Muscle of leg (tissue), 11 donors: ENCODE measurements around the gene TRIM7. TPM values are rescaled to one million over a fixed set of nuclear protein-coding genes. Genes with fewer than 3 reads are reported as not detected.
"Not testable (repeated sequence)": the region's sequence is repeated elsewhere in the genome, so short reads cannot be mapped to it uniquely, and the experiment has no call there.

Source experiments
- DNase-seq: peaks from one replicate; pipeline ENCODE4 v3.0.0; 2013
- H3K27ac ChIP-seq: one replicate; pipeline ENCODE4 v1.5.1; 2013; ENCODE audit warnings: mild to moderate bottlenecking, low read length, control low read depth
- H3K27me3 ChIP-seq: one replicate; pipeline ENCODE4 v1.6.1; 2013; ENCODE audit warnings: low read length; ENCODE audit not compliant: control insufficient read depth, insufficient read depth
- H3K36me3 ChIP-seq: one replicate; pipeline ENCODE4 v1.6.1; 2013; ENCODE audit warnings: low read length; ENCODE audit not compliant: control insufficient read depth, insufficient read depth
- H3K4me1 ChIP-seq: one replicate; pipeline ENCODE4 v1.6.1; 2013; ENCODE audit warnings: low read length; ENCODE audit not compliant: control insufficient read depth, insufficient read depth
- H3K4me3 ChIP-seq: one replicate; pipeline ENCODE4 v1.5.1; 2013; ENCODE audit warnings: low read length, control low read depth
- H3K9me3 ChIP-seq: replicated peaks from 2 replicates; pipeline ENCODE4 v1.6.1; 2013; ENCODE audit warnings: low read depth, low read length; ENCODE audit not compliant: control insufficient read depth
- WGBS: methylation state at CpG from one replicate; pipeline ENCODE4 v1.1.5; 2013; ENCODE audit warnings: missing lambda C conversion rate; ENCODE audit not compliant: insufficient coverage; 5-methylcytosine and 5-hydroxymethylcytosine counted together
- polyA plus RNA-seq, 8 donors: library from polyadenylated mRNA; unstranded; fragments of 120-200 nt; gene quantifications; one replicate each; pipeline versions ENCODE4 v1.2.1 to v1.2.3, GENCODE V29; 2013; ENCODE audit warnings: inconsistent platforms in 1 of 8, low replicate concordance in 1 of 8; ENCODE audit not compliant: insufficient read length in 8 of 8, insufficient read depth in 1 of 8
- total RNA-seq: library from RNA; stranded (reverse); fragments of 120-200 nt; gene quantifications from one replicate; pipeline ENCODE4 v1.2.4, GENCODE V29; 2013

TRIM7 gene
- total and polyA plus RNA-seq, 9 donors: 7.7 to 22.0 (median 15.0) TPM

DNA sequence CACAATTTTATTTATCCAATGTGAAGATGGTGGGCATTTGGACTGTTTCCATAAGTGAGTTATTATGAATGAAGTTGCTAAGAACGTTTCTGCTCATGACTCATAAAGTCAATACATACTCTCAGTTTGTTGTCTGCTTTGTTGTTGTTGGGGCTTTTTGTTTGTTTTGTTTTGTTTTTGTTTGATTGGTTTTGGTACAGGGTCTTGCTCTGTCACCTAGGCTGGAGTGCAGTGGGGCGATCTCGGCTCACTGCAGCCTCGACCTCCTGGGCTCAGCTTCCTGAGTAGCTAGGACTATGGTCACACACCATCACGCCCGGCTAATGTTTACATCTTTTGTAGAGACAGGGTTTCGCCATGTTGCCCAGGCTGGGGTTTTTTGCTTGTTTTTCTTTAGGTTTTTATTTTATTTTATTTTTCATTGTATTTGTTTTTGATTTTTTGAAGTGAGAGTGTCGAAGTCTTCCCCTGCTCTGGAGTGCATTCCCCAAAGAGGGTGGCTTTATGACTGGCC, 18.0 kb downstream of the TRIM7 start:
- no peak overlapping the region for H3K4me3 ChIP-seq
- 80% methylated on average over 3 of the region's 8 CpGs for WGBS
- no peak overlapping the region for H3K27ac ChIP-seq
- peaks cover 3% of the 10 kb centered on the region for H3K27me3 ChIP-seq
- H3K36me3 ChIP-seq: no peaks in the 10 kb centered on the region
- H3K4me1 ChIP-seq: peaks cover 18% of the 10 kb centered on the region
- H3K9me3 ChIP-seq: no peaks in the 10 kb centered on the region
- DNase-seq: no peak

DNA sequence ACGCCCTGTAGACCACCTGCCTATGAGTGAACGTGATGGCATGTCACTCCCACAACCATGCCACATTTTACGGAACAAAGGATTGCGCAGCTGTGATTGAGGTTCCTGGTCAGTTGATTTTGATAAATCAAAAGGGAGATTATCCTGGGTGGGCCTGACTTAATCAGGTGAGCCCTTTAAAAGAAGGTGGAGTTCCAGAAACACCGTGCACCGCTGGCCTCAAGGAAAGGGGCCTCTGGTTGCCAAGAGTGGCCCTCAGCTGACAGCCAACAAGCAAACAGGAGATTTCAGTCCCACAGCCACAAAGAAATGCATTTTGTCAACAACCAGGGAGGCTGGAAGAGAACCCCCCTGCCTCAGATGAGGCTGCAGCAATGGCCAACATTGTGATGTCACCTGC, 19.0 kb downstream of the TRIM7 start:
- H3K4me3 ChIP-seq: no peak overlapping the region
- H3K9me3 ChIP-seq: no peaks in the 10 kb centered on the region
- H3K4me1 ChIP-seq: peaks cover 18% of the 10 kb centered on the region
- peaks cover 9% of the 10 kb centered on the region for H3K27me3 ChIP-seq
- DNase-seq: no peak
- 92% methylated on average over 4 of the region's 6 CpGs for WGBS
- no peak overlapping the region for H3K27ac ChIP-seq
- no peaks in the 10 kb centered on the region for H3K36me3 ChIP-seq

DNA sequence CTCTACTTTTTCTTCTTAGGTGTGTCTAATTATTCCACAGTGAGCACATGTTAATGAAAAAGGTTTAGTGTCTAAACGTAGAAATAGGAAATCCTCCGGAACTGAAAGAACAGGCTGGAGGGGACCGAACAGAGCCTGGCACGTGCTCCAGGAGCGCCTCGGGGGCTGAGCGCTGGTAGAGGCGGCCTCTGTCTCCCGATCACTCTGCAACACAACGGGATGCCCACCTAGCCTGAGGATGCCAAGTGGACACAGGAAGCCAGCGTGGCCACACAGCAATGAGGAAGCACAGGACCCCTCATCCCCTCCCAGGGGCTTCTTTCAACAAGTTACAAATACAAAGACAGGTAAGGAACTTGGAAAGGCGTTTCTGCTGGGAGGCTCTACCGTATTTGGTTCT, 19.4 kb downstream of the TRIM7 start:
- Histone ChIP-seq H3K36me3 (no peaks in the 10 kb centered on the region), H3K9me3 (no peaks in the 10 kb centered on the region), H3K27me3 (peaks cover 8% of the 10 kb centered on the region), H3K4me1 (peaks cover 16% of the 10 kb centered on the region), H3K27ac (no peak overlapping the region), H3K4me3 (no peak overlapping the region)
- no peak for DNase-seq
- 93% methylated on average over 9 of the region's 13 CpGs for WGBS

DNA sequence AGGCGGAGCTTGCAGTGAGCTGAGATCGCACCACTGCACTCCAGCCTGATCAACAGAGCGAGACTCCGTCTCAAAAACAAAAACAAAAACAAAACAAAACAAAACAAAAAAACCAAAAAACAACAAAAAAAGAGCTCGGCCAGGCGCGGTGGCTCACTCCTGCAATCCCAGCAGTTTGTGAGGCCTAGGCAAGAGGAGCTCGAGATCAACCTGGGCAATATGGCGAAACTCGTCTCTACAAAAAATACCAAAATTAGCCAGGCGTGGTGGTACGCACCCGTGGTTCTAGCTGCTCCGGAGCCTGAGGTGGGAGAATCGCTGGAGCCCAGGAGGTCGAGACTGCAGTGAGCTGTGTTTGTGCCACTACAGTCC, 20.2 kb downstream of the TRIM7 start:
- Histone ChIP-seq H3K27ac (no peak overlapping the region), H3K4me3 (no peak overlapping the region)
- 94% methylated on average over 11 of the region's 16 CpGs for WGBS

DNA sequence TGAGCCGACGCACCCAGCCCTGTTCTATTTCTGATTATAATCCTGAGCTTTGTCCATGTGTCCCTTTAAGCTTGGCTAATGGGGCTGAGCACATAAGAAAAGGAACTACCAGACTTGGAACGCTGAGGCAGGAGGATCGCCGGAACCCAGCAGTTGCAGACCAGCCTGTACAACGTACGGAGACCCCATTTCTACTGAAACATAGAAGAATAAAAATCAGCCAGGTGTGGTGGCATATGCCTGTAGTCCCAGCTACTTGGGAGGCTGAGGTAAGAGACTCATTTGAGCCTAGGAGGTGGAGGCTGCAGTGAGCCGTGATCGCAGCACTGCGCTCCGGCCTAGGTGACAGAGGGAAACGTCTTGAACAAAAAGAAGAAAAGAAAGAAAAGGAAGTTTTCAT, 22.3 kb downstream of the TRIM7 start:
- no CpG with 5 or more reads among the region's 12 CpGs for WGBS
- no peak for DNase-seq
- H3K27ac ChIP-seq: no peak overlapping the region

More for the DNA sequence above, 20.2 kb downstream of the TRIM7 start:
- Histone ChIP-seq H3K36me3 (no peaks in the 10 kb centered on the region), H3K27me3 (peaks cover 6% of the 10 kb centered on the region), H3K4me1 (peaks cover 8% of the 10 kb centered on the region), H3K9me3 (no peaks in the 10 kb centered on the region)
- no peak for DNase-seq

DNA sequence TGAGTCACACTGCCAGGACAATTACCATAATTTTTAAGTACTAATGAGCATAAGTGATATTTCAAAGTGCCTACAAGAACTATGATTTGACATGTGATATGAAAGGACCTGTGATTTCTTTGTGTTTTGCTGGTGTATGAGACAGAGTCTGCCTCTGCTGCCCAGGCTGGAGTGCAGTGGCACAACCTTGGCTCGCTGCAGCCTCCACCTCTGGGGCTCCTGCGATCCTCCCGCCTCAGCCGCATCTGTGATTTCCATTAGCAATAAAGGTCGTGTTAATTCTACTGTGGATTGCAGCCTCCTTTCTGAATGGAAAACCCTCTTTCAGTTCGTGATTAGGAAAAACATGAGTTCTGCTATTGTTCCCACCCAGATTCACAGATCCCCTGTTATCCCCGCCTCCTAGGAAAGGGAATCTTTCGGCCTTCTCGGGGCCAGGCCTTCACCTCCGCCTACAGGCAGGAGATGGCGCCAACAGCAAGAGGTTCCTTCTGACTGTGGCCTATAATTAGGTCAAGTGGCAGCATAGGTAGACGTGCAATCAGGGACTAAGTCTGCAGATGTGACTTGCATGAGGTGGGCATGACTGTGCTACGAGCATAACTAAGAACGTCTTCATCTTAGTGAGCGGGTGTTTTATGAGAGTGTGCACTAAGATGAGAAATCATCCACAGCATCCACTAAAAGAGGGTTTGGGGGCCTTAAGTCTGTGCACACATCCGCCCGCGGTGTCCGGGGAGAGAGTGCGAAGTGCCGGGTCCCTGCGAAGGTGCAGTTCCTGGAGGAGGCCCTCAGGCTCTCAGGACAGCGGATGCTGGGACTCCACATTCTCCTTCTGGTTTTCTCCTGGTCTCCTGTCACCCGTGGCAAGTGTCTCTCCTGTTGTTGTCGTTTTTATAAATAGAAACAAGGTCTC, 23.1 kb downstream of the TRIM7 start:
- DNase-seq: peak; percentile 71
- H3K4me3 ChIP-seq: no peak overlapping the region
- peaks cover 11% of the 10 kb centered on the region for H3K27me3 ChIP-seq
- no peaks in the 10 kb centered on the region for H3K9me3 ChIP-seq
- no peaks in the 10 kb centered on the region for H3K36me3 ChIP-seq
- no peaks in the 10 kb centered on the region for H3K4me1 ChIP-seq
- WGBS: 59% methylated on average over 15 of the region's 25 CpGs
- no peak overlapping the region for H3K27ac ChIP-seq

More for the DNA sequence above, 22.3 kb downstream of the TRIM7 start:
- Histone ChIP-seq H3K9me3 (no peaks in the 10 kb centered on the region), H3K27me3 (peaks cover 6% of the 10 kb centered on the region), H3K36me3 (no peaks in the 10 kb centered on the region), H3K4me3 (no peak overlapping the region), H3K4me1 (peaks cover 2% of the 10 kb centered on the region)

DNA sequence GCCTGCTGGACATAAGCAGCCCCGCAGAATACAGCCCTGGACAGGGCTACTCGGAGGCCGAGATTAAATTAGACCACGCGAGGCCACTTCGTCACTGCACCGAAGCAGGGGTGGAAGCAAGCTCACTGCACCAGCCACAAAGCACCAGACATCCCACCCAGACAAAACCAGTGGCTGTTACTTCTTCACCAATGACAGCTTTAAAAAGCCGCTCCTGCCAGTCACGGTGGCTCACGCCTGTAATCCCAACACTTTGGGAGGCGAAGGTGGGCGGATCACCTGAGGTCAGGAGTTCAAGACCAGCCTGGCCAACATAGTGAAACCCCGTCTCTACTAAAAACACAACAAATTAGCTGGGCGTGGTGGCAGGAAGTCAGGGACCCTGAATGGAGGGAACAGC, 27.4 kb downstream of the TRIM7 start:
- H3K4me1 ChIP-seq, H3K36me3 ChIP-seq, H3K9me3 ChIP-seq, DNase-seq, H3K4me3 ChIP-seq, H3K27ac ChIP-seq: not testable (repeated sequence)
- WGBS: 60% methylated on average over 7 of the region's 14 CpGs
- H3K27me3 ChIP-seq: peaks cover 42% of the 10 kb centered on the region

DNA sequence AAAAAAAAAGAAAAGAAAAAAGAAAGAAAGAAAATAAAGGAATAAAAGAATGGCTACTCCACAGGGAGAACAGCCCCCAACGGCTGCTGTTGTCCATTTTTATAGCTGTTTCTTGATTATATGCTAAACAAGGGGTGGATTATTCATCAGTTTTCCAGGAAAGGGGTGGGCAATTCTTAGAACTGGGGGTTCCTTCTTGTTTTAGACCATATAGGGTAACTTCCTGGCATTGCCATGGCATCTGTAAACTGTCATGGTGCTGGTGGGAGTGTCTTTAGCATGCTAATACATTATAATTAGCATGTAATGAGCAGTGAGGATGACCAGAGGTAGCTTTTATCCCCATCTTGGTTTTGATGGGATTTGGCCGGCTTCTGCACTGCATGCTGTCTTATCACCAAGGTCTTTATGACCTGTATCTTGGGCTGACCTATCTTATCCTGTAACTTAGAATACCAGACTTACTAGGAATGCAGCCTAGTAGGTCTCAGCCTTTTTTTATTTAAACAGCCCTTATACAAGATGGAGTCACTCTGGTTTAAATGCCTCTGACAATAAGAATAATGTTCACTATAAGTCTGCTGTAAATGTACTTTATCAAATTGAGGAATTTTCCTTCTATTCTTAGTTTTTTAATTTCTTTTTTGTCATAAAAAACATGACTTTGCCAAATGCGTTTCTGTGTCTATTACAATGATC, 28.6 kb downstream of the TRIM7 start:
- Histone ChIP-seq H3K4me1 (no peaks in the 10 kb centered on the region), H3K9me3 (no peaks in the 10 kb centered on the region), H3K4me3 (no peak overlapping the region), H3K36me3 (no peaks in the 10 kb centered on the region), H3K27ac (no peak overlapping the region), H3K27me3 (peaks cover 50% of the 10 kb centered on the region)
- WGBS: no CpG with 5 or more reads among the region's 3 CpGs
- DNase-seq: no peak

DNA sequence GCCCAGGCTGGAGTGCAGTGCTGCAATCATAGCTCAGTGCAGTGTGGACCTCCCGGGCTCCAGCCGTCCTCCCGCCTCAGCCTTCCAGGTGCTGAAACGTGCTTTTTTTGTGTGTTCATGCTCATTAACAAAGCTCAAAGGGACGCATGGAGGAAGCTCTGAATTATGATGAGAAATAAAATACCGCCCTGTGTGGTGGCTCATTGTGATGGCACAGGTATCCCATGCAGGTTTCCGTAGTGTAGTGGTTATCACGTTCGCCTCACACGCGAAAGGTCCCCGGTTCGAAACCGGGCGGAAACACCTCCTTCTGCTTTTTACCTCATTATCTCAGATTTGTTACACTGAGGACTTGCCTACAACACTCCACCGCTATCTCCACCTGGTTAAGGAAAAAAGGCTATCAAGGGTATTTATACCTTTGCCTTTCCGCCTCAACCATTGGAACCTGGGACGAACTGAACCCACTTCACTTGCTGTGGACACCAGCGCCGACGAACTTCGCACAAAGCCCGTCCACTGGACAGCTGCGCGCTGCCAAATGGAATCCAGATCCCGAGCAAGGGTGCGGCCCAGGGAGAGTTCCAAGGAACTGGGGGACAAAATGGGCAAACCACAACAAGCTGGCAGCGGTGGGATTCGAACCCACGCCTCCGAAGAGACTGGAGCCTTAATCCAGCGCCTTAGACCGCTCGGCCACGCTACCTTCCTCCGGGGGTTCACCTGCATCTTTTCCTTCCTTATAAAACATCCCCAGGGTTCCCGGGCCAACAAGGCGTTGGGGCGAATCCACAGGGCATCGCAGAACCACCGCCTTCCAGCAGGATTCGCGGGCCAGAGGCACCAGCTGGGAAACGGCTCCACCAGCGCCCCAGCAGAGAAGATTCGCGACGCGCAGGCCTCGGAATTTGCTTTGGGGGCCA, 31.3 kb downstream of the TRIM7 start:
- no peak for DNase-seq
- Histone ChIP-seq H3K27me3 (peaks cover 74% of the 10 kb centered on the region), H3K9me3 (no peaks in the 10 kb centered on the region), H3K27ac (no peak overlapping the region), H3K4me3 (no peak overlapping the region), H3K36me3 (no peaks in the 10 kb centered on the region), H3K4me1 (peaks cover 9% of the 10 kb centered on the region)
- 3% methylated on average over 39 of the region's 50 CpGs for WGBS
